Uterus (tissue), 4 donors: ENCODE results near the gene PPA2. TPM values are rescaled to one million over a fixed set of nuclear protein-coding genes. Genes with fewer than 3 reads are reported as not detected.

Source experiments
- DNase-seq, 2 donors: peaks; one replicate each; pipeline ENCODE4 v3.0.0-alpha.2; 2019 to 2020
- H3K27ac ChIP-seq, 2 donors: fragments of 200-600 bp; sonication (generic); 1 replicate in 1 of 2; 2 replicates in 1 of 2; pipeline ENCODE4 v1.5.1; 2016 to 2018
- H3K27me3 ChIP-seq, 2 donors: fragments of 200-600 bp; sonication (generic); one replicate each; pipeline ENCODE4 v1.5.1; 2018 to 2019; ENCODE audit warnings: control low read depth in 1 of 2
- H3K36me3 ChIP-seq, 2 donors: fragments of 200-600 bp; sonication (generic); one replicate each; pipeline ENCODE4 v1.5.1; 2019; ENCODE audit warnings: control low read depth in 1 of 2
- H3K4me1 ChIP-seq, 2 donors: fragments of 200-600 bp; sonication (generic); one replicate each; pipeline ENCODE4 v1.5.1; 2018 to 2019; ENCODE audit warnings: control low read depth in 1 of 2
- H3K4me3 ChIP-seq, 2 donors: fragments of 200-600 bp; sonication (generic); 1 replicate in 1 of 2; 2 replicates in 1 of 2; pipeline ENCODE4 v1.5.1; 2018 to 2019; ENCODE audit warnings: mild to moderate bottlenecking in 1 of 2
- H3K9me3 ChIP-seq, 2 donors: fragments of 200-600 bp; sonication (generic); one replicate each; pipeline ENCODE4 v1.5.1; 2019; ENCODE audit warnings: control low read depth in 1 of 2
- POLR2A ChIP-seq, 2 donors: fragments of 450-650 bp; IDR thresholded peaks; one replicate each; pipeline ENCODE4 v1.6.1; 2016; ENCODE audit warnings: antibody characterized with exemption in 2 of 2, mild to moderate bottlenecking in 1 of 2, moderate library complexity in 1 of 2
- intact Hi-C: fragments of 100-400 bp; cut with DNase I; formaldehyde crosslinking; loops from one replicate; pipeline ENCODE4 v1.15.1; 2023; ENCODE audit warnings: low total_unique reads
- total RNA-seq, 4 donors: library from RNA; depleted of rRNA in 3 of 4; stranded (reverse); fragments of >200 nt in 3 of 4; gene quantifications; one replicate each; pipeline versions ENCODE4 v1.1.0 to v1.2.4, GENCODE V29; 2014 to 2023
- TF ChIP-seq, protein P1 (sequence below), 4 experiments: fragments of 200-600 bp in 2 of 4; fragments of 450-650 bp in 2 of 4; sonication (generic) in 2 of 4; IDR thresholded peaks; one replicate each; pipeline ENCODE4 v1.5.1; 2016 to 2019; ENCODE audit warnings: antibody characterized with exemption in 4 of 4, mild to moderate bottlenecking in 2 of 4, moderate library complexity in 1 of 4
- donor health status: DM: yes; HTN: yes; CAD: no.

PPA2 gene
- total RNA-seq: 100 to 1,000 TPM in 3 of 4 donors, 10 to 100 TPM in 1; 94.4 to 964 (median 152) TPM

DNA sequence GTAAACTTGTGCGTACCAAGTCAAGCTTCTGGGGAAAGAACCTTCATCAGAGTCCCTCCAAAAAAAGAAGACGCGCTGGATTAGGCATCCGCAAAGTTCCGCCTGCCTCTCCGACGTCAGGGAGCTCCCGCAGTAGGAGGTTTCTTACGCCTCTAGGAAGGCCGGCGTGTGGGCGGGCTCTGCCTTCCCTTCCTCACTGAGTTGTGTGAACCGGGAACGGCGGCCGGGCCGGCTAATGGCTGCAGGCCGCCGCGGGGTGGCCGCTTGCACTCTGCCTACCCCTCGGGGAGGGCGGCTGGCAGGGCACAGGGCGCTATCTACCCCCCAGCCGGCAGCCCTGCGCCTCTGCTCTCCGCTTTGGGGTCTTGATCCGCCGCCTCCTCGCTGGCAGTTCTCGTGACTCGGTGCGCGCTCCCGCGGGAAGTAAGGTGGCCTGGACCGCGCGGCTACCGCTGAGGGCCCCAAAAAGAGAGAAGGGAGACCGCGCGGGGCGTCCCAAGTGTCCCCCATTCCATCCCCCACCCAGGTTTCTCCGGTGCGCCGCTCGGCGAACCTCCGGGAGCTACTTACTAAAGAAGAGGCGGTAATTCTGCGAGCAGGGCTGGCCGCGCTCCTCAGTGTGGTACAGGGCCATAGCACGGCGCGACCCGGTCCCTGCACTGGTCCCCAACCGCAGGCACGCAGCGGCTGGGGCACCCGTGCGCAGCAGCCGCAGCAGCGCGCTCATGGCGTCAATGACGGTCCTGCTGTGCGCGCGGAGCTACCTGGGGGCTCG, at the start of gene PPA2:
Gene PPA2, minus strand, starts transcription at position 739 of the 775 bp plus-strand sequence. Its CDS starts 12 bp downstream, at position 727.
- H3K4me3 ChIP-seq: peak within 1 kb of the TSS; percentile 94
- H3K9me3 ChIP-seq: no peaks in the 10 kb centered on the region
- no peaks in the 10 kb centered on the region for H3K27me3 ChIP-seq
- peaks cover 0 to 7% of the 10 kb centered on the region in 2 donors for H3K4me1 ChIP-seq
- intact Hi-C loops: no loop called here
- DNase-seq: peak; percentile 79 to 84
- H3K36me3 ChIP-seq: no peaks in the 10 kb centered on the region
- H3K27ac ChIP-seq: peak within 1 kb of the TSS; percentile 98
- TF ChIP-seq, protein P1, sequence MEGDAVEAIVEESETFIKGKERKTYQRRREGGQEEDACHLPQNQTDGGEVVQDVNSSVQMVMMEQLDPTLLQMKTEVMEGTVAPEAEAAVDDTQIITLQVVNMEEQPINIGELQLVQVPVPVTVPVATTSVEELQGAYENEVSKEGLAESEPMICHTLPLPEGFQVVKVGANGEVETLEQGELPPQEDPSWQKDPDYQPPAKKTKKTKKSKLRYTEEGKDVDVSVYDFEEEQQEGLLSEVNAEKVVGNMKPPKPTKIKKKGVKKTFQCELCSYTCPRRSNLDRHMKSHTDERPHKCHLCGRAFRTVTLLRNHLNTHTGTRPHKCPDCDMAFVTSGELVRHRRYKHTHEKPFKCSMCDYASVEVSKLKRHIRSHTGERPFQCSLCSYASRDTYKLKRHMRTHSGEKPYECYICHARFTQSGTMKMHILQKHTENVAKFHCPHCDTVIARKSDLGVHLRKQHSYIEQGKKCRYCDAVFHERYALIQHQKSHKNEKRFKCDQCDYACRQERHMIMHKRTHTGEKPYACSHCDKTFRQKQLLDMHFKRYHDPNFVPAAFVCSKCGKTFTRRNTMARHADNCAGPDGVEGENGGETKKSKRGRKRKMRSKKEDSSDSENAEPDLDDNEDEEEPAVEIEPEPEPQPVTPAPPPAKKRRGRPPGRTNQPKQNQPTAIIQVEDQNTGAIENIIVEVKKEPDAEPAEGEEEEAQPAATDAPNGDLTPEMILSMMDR (IDR thresholded peaks at IDR 0.05): peak in 1 of 4 experiments; percentile 85
- peak; percentile 80 to 82 for TF ChIP-seq POLR2A (IDR thresholded peaks at IDR 0.05)

DNA sequence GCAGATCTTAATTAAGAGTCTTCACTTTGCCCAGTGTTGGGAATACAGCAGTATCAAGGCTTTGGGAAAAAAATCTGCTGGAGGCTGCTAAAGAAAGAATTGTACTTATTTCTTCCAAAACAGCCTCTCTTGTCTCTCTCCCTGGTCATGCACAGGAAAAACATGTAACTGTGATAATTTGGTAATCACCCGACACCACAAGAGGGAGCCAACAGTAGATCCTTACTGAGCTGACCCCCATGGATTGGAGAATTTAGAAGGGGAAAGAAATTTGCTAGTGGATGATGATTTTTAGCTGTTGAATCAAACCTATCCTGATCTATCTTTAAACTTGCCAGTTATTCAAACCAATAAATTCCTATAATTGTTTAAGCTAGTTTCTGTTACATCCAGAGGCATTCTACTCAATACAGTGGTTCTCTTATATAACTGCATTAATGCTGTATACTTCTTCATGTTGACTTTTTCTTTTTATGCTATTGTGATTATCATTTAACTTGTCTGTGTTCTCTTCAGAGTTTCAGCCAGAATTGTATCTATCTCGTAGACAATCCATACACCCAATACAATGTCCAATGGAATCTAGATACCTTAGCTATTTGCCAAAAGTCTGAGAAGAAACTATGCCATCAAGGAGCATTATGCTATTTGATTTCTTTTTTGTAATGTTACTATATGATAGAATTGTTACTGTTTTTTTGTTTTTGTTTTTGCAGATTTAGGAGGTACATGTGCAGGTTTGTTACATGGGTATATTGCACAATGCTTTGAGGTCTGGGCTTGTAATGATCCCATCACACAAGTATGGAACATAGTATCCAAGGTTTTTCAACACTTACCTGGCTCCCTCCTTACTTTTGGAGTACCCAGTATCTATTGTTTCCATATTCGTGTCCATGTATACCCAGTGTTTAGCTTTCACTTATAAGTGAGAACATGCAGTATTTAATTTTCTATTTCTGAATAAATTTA, 47.2 kb upstream of the PPA2 start:
- intact Hi-C loops: no loop called here
- Histone ChIP-seq H3K36me3 (no peaks in the 10 kb centered on the region), H3K27ac (no peak overlapping the region), H3K4me3 (no peak overlapping the region), H3K27me3 (no peaks in the 10 kb centered on the region), H3K4me1 (no peaks in the 10 kb centered on the region), H3K9me3 (no peaks in the 10 kb centered on the region)
- TF ChIP-seq, protein P1 (IDR thresholded peaks at IDR 0.05): peak; percentile 50 to 59 (median 52)
- TF ChIP-seq POLR2A (IDR thresholded peaks at IDR 0.05): no peak
- no peak for DNase-seq

DNA sequence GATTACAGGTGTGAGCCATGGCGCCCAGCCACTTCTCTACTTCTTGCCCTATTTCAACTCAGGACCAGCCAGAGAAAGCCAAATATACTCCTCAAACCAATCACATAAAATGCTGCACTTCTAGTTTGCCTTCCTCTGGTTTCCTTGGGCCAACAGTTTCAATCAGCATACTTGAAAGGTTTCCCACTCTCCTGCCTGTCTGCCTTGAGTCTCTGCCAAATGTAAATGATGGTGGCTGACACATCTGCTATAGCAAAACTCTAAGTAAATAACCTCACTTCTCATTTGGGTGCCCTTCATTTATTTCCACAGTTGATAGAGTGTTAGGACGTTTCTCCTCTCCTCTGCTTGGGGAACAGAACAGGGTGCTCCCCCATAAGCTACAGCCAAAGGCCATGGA, 36.4 kb upstream of the PPA2 start:
- no peaks in the 10 kb centered on the region for H3K27me3 ChIP-seq
- no peak overlapping the region for H3K4me3 ChIP-seq
- intact Hi-C loops: no loop called here
- no peak for TF ChIP-seq POLR2A (IDR thresholded peaks at IDR 0.05)
- no peaks in the 10 kb centered on the region for H3K4me1 ChIP-seq
- no peaks in the 10 kb centered on the region for H3K9me3 ChIP-seq
- DNase-seq: no peak
- no peak overlapping the region for H3K27ac ChIP-seq
- no peaks in the 10 kb centered on the region for H3K36me3 ChIP-seq

DNA sequence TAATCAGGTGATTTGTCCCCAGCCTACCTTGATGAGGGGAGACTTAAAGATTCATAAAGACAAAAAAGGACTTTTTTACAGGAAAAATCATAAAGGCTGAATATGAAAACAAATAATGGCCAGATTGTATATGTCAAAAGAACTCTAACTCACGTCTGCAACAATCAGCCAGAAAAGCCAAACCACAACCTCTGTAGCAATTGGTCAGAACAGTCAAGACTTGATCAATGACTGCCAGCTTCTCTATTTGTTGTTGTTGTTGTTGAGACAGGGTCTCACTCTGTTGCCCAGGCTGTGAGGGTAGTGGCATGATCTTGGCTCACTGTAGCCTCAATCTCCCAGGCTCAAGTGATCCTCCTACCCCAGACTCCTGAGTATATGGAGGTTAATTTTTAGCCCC, 35.9 kb upstream of the PPA2 start:
- Histone ChIP-seq H3K27me3 (no peaks in the 10 kb centered on the region), H3K4me3 (no peak overlapping the region), H3K36me3 (no peaks in the 10 kb centered on the region), H3K27ac (no peak overlapping the region), H3K4me1 (no peaks in the 10 kb centered on the region), H3K9me3 (no peaks in the 10 kb centered on the region)
- TF ChIP-seq POLR2A (IDR thresholded peaks at IDR 0.05): no peak
- TF ChIP-seq, protein P1 (IDR thresholded peaks at IDR 0.05): no peak
- intact Hi-C loops: no loop called here
- no peak for DNase-seq

DNA sequence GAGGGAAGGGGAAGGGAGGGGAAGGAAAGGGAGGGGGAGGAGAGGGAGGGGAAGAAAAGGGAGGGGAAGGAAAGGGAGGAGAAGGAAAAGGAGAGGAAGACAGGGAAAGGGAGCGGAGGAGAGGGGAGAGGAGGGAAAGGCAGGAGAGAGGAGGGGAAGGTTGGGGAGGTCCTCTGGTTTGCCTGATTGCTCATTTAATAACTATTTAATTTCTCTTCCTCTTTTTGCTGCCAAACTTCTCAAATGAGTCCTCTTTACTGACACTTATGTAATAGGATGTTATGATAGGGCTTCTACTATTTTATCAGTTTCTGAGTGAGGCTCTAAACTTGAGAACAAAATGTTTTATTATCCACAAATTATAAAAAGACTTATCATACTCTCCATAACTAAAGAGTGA, 35.4 kb upstream of the PPA2 start:
- Histone ChIP-seq H3K9me3 (no peaks in the 10 kb centered on the region), H3K27ac (no peak overlapping the region), H3K36me3 (no peaks in the 10 kb centered on the region), H3K27me3 (no peaks in the 10 kb centered on the region), H3K4me3 (no peak overlapping the region), H3K4me1 (no peaks in the 10 kb centered on the region)
- no peak for TF ChIP-seq POLR2A (IDR thresholded peaks at IDR 0.05)
- TF ChIP-seq, protein P1 (IDR thresholded peaks at IDR 0.05): no peak
- intact Hi-C loops: no loop called here
- no peak for DNase-seq
